Keratinocyte (primary cell): ENCODE results near the gene TREML1.

Experiments used
- CTCF ChIP-seq, 3 experiments: IDR thresholded peaks in 1 of 3; conservative IDR thresholded peaks in 1 of 3; optimal IDR thresholded peaks in 1 of 3; 2 replicates in 2 of 3; 3 replicates in 1 of 3; pipeline versions ENCODE3 to v1.5.1; 2011; ENCODE audit warnings: low read length in 3 of 3, mild to moderate bottlenecking in 3 of 3, moderate library complexity in 2 of 3, control low read depth in 1 of 3, inconsistent platforms in 1 of 3; ENCODE audit not compliant: insufficient read depth in 2 of 3; ENCODE audit errors: extremely low read depth in 1 of 3
- EZH2 ChIP-seq: IDR thresholded peaks from one replicate; pipeline ENCODE4 v1.6.1; 2012; ENCODE audit warnings: inconsistent platforms, mild to moderate bottlenecking, low read length, moderate library complexity

DNA sequence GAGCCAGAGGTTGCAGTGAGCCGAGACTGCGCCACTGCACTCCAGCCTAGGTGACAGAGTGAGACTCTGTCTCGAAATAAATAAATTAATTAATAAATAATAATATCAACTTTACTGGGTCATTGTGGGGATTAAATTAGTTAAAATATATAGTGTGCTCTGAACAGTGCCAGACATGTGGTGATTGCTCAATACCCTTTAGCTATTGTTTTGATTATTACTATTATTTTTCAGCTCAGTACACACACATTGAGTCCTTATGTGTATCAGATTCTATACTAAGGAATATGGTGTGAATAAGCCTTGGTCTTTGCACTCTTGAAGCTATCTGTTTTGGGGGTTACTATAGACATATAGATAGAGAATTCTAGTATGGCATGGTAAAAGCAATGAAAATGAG lies 28.9 kb downstream of the TREML1 start:
- TF ChIP-seq CTCF (optimal IDR thresholded peaks at IDR 0.05 in 1 of 3, IDR thresholded peaks at IDR 0.05 in 1 of 3, conservative IDR thresholded peaks at IDR 0.05 in 1 of 3; ENCODE audit: extremely low read depth in 1 of 3, insufficient read depth in 2 of 3, low read length in 3 of 3) (no peak), EZH2 (no peak)
